Measurements from ENCODE around the gene CCNQ. TPM values are rescaled to one million over a fixed set of nuclear protein-coding genes. Genes with fewer than 3 reads are reported as not detected.
"Not testable (repeated sequence)": the region's sequence is repeated elsewhere in the genome, so short reads cannot be mapped to it uniquely, and the experiment has no call there.

CCNQ gene
- total RNA-seq, 1 experiment from 2014 or later, result 30.4 TPM

DNA sequence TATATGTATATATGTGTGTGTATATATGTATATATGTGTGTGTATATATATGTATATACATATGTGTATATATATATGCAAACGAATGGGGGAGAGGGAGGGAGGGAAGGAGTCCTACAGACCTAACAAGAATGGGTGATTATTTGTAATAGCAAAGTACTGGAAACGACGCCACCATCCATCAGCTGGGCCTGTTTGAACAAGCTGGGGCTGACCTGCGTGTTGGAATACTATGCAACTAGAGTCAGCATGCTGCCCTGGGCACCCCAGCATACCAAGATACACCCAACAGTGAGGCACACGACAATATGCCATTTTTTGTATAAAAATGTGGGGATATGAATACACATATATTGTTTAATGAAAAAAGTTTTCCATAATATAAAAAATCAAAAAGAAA, 21.6 kb upstream of the CCNQ start:
- no peaks in the 10 kb centered on the region for H3K36me3 ChIP-seq (replicated peaks; ENCODE audit: control insufficient read depth, insufficient read depth, low read length)
- no peak overlapping the region for H3K4me3 ChIP-seq (ENCODE audit: insufficient read depth, low read depth, low read length)
- H3K27me3 ChIP-seq (ENCODE audit: control insufficient read depth, insufficient read depth, low read length), result peaks cover 3% of the 10 kb centered on the region; the same call in 1 of the 2 replicates
- no peak for DNase-seq

DNA sequence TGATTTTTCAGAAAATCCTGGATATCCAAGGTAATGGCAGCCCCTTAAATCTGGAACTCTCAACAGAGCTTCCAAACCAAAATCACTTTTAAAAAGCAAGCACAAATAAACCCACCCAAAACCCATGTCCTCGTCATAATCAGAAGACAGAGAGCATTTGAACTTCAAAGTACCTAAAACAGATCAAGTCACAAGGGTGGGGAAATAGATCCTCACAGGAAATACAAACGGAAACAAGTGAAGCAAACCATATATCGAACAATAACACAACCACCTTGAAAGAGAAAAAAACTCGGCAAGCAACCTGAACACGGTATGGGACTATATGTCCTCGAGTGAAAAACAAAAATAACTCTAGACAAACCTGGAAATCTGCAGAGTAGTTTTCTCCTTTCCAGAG, 15.9 kb upstream of the CCNQ start:
- Histone ChIP-seq H3K27me3 (ENCODE audit: control insufficient read depth, insufficient read depth, low read length) (peaks cover 7% of the 10 kb centered on the region), H3K36me3 (replicated peaks; ENCODE audit: control insufficient read depth, insufficient read depth, low read length) (no peaks in the 10 kb centered on the region), H3K4me3 (ENCODE audit: insufficient read depth, low read depth, low read length) (no peak overlapping the region)
- DNase-seq, result no peak

DNA sequence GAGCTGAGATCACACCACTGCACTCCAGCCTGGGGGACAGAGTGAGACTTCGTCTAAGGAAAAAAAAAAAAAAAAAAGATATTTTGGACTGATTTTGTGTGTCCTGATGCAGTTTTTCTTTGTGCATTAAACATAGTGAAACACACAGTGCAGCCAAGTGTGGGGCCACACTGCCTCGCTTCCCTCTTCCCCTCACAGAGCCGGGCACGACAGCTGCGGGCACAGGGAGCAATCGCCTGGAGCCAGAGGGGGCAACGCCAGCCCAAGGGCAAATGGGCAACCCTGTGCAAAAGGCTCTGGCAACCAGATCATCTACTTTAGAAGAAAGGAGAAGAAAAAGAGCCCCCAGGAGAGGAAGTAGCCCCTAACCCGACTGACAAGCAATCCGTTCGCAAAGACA, 13.5 kb upstream of the CCNQ start:
- Histone ChIP-seq H3K4me3 (ENCODE audit: insufficient read depth, low read depth, low read length) (no peak overlapping the region), H3K27me3 (ENCODE audit: control insufficient read depth, insufficient read depth, low read length) (peaks cover 10% of the 10 kb centered on the region), H3K36me3 (replicated peaks; ENCODE audit: control insufficient read depth, insufficient read depth, low read length) (no peaks in the 10 kb centered on the region)
- no peak for DNase-seq

DNA sequence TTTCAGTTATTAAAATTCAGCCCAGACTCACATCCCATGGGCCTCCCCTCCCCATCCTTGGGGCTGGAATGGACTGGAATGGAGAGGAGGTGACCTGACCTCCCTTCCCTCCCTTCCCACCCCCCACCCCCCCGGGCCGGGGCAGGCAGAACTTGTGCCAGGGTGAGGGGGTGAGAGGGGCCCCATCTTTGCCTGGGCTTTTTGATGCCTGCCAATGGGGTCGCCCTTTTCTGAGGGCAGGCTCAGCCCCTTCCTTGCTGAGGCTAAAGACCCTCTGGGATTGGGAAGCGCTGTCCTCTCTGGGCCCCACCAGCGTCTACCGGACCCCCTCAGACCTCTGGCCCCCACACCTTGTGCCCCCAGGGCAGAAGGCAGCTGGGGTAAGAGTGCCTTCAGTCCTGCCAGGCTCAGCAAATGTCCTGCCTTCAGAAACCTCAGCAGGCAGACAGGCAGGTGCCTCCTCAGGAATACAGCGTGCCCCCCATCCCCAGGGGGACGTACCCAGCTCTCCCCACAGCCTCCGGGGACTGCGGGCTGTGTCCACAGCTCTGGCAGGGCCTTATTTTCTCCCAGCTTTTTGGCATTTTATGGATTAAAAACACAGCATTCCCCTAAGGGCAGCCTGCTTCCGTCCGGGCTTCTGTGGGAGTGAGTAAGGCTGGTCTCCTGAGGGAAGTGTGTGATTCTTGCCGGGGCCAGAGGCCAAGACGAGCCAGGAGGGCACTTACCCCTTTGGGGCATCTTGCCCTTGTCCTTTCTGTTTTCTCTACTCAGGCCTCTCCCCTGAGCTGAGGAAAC, 12.6 kb upstream of the CCNQ start:
- peak; percentile 30 for DNase-seq
- Histone ChIP-seq H3K27me3 (ENCODE audit: control insufficient read depth, insufficient read depth, low read length) (peaks cover 8% of the 10 kb centered on the region), H3K4me3 (ENCODE audit: insufficient read depth, low read depth, low read length) (no peak overlapping the region), H3K36me3 (replicated peaks; ENCODE audit: control insufficient read depth, insufficient read depth, low read length) (no peaks in the 10 kb centered on the region)

DNA sequence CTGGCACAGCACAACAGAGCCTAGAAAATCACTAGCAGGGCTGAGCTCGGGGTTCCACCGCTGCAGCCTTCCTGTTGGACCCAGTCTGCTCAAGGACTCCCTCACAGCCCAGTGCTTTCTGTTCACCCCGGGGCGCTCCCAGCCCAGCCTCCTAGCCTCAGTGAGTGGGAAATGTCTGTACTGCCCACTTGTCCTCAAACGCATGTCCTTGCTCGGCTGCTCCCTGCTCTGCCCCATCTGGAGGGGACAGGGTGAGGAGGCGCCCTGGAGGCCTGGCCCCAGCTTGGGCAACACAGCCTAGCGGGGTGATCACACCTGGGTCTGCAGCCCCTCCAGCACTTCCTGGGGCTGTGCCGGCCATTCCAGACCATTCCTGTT, 11.9 kb upstream of the CCNQ start:
- peaks cover 8% of the 10 kb centered on the region for H3K27me3 ChIP-seq (ENCODE audit: control insufficient read depth, insufficient read depth, low read length)
- no peaks in the 10 kb centered on the region for H3K36me3 ChIP-seq (replicated peaks; ENCODE audit: control insufficient read depth, insufficient read depth, low read length)
- no peak overlapping the region for H3K4me3 ChIP-seq (ENCODE audit: insufficient read depth, low read depth, low read length)
- DNase-seq, result peak; percentile 39

DNA sequence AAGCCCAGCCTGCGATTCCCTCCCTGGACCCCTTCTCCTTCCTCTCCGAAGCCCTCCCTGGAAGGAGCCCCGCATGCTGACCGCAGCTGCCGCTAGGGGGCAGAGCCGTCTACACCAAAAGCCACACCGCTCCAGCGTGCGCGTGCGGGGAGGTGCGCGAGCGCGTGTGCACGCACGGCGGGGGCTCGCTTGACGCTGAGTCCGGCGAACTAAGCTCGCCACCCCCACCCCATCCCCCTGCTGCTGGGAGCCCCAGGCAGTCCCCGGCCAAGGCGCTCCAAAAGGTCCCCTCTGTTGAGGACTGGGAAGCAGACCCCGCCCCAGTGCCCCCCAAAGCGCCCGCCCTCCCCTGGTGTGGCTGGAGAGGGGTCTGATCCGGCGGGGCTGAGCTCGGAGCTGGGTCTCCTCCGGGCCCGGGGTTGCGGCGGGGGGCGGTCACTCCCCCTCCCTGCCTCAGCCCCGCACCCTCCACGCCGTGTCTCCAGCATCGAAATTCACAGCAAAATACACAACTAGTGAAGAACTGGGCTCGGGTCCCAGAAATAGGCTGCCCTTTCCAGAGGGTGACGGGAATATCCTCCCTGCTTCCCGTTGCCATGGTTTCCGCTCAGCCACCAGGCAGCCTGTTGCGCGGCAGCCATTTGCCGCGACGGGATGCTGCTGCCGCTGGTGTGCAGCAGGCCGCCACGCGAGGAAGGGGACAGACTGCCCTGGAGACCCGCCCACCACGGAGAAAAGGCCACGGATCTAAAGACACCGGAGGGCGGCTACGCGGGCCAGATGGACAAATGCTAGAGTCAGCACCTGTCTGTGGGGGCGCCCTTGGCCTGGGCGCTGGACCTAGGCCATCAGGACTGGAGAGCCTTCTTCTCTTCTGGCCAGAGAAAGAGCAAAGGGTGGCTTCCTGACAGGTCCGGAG, 11.2 kb upstream of the CCNQ start:
- no peaks in the 10 kb centered on the region for H3K36me3 ChIP-seq (replicated peaks; ENCODE audit: control insufficient read depth, insufficient read depth, low read length)
- DNase-seq, result peak; percentile 87
- H3K4me3 ChIP-seq (ENCODE audit: insufficient read depth, low read depth, low read length), result peak overlapping the region; percentile 21; the same call in 1 of the 2 replicates
- H3K27me3 ChIP-seq (ENCODE audit: control insufficient read depth, insufficient read depth, low read length), result peaks cover 8% of the 10 kb centered on the region

DNA sequence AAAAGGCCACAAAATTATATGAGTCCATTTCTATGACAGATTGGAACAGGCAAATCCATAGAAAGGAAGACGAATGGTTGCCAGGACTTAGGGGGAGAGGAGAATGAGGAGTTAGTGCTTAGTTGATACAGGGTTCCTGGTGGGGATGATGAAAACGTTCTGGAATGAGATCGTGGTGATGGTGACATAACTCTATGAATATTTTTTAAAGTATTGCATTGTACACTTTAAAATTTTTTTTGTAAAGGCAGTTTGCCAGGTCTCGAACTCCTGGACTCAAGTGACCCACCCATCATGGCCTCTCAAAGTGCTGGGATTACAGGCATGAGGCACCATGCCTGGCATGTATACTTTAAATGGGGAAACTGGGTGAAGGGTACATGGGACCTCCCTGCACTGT, 9.9 kb upstream of the CCNQ start:
- Histone ChIP-seq H3K4me3 (ENCODE audit: insufficient read depth, low read depth, low read length) (no peak overlapping the region), H3K36me3 (replicated peaks; ENCODE audit: control insufficient read depth, insufficient read depth, low read length) (no peaks in the 10 kb centered on the region), H3K27me3 (ENCODE audit: control insufficient read depth, insufficient read depth, low read length) (peaks cover 8% of the 10 kb centered on the region)
- DNase-seq, result no peak

DNA sequence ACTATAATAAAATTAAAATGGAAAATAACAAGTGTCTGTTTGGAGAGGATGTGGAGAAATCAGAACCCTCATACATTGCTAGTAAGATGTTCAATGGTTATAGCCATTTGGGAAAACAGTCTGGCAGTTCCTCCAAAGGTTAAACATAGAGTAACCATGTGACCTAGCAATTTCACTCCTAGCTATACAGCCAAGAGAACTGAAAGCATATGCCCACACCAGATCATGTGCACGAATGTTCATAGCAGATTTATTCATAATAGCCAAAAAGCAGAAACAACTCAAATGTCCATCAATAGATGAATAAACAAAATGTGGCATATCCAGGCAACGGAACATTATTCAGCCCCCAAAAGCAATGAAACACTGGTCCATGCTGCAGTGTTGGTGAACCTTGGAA, 9.4 kb upstream of the CCNQ start:
- no peak for DNase-seq
- Histone ChIP-seq H3K27me3 (ENCODE audit: control insufficient read depth, insufficient read depth, low read length) (peaks cover 8% of the 10 kb centered on the region), H3K4me3 (ENCODE audit: insufficient read depth, low read depth, low read length) (no peak overlapping the region), H3K36me3 (replicated peaks; ENCODE audit: control insufficient read depth, insufficient read depth, low read length) (no peaks in the 10 kb centered on the region)

DNA sequence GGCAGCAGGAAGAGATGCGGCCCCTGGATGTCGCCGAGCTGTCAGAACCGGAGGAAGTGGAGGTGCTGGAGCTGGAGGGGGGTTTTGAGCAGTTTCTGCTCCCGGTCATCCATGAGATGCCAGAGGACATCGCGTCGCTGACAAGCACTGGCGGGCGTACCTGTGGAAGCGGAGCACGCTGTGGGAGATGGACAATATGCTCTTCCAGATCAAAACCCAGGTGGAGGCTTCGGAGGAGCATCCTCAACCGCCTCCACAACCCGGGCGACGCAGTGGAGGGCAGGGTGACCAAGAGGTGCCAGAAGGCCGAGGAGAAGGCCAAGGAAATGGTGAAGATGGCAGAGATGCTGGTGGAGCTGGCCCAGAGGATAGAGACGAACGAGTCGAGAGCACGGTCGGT, 7.6 kb upstream of the CCNQ start:
- Histone ChIP-seq H3K4me3 (ENCODE audit: insufficient read depth, low read depth, low read length) (no peak overlapping the region), H3K36me3 (replicated peaks; ENCODE audit: control insufficient read depth, insufficient read depth, low read length) (no peaks in the 10 kb centered on the region), H3K27me3 (ENCODE audit: control insufficient read depth, insufficient read depth, low read length) (peaks cover 8% of the 10 kb centered on the region)
- DNase-seq, result no peak

DNA sequence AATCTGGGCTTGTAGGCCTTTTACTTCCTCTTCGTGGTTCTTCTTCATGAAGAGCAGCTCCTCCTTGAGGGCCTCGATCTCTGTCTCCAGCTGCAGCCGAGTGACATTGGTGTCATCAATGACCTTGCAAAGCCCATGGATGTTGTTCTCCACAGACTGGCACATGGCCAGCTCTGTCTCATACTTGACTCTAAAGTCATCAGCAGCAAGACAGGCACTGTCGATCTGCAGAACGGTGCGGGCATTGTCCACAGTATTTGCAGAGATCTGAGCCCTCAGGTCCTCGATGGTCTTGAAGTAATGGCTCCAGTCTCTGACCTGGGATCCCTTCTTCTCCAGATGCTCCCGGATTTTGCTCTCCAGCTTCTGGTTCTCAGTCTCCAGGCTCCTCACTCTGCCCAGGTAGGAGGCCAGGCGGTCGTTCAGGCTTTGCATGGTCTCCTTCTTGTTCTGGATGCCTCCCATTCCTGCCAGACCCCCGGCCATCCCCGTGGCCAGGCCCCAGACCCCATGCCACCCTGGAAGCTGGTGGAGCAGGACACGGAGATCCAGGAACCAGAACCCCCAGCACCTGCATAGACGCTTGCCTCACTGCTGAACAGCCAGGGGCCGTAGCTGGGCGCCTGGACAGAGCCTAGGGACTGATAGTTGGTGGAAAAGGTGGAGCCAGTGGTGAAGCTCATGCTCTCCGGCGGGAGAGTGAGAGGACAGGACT, 5.9 kb upstream of the CCNQ start:
- not testable (repeated sequence) for H3K27me3 ChIP-seq (ENCODE audit: control insufficient read depth, insufficient read depth, low read length); H3K36me3 ChIP-seq (replicated peaks; ENCODE audit: control insufficient read depth, insufficient read depth, low read length); H3K4me3 ChIP-seq (ENCODE audit: insufficient read depth, low read depth, low read length)
- DNase-seq, result peak; percentile 16

DNA sequence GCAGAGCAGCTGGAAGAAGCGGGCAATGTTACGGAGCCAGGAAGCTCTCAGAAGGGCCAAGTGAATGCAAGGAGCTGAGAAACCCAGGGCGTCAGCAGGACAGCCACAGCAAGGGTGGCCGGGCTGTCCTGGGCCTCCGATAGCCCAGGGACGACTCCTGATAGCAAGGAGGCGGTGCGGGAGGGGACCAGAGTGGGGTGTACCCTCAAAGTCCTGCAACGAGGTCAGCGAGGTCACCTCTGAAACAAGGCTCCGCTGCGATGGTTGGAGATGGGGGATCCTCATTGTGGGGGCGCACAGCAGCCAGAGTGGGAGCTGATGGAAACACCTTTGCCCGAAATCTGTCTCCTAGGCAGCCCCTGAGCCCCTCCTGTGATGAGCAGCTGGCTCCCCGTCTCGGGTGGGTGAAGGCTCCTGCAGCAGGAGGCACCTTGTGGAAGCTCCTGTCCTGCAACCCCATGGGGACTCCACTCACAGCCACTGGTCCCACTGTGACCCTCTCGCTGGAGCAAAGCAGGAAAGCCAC, 4.3 kb upstream of the CCNQ start:
- no peaks in the 10 kb centered on the region for H3K36me3 ChIP-seq (replicated peaks; ENCODE audit: control insufficient read depth, insufficient read depth, low read length)
- H3K4me3 ChIP-seq (ENCODE audit: insufficient read depth, low read depth, low read length), result no peak overlapping the region
- peak; percentile 34 for DNase-seq
- no peaks in the 10 kb centered on the region for H3K27me3 ChIP-seq (ENCODE audit: control insufficient read depth, insufficient read depth, low read length)

DNA sequence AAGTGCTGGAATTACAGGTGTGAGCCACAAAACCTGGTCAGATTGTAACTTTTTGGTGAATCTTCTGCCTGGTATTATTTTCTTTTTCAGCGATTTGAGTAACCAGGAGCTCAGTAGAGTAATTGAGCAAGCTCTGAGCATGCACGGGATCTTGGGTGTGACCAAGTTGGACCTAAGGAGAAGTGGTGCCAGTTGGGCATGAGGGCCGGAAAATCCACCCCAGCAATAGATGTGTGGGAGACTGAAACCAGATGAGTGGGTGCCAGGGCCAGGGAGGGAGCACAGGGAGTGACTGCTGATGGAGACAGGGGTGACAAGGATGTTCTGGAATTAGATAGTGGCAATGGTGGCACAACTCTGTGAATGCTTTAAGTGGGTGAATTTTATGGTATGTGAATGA, 3.7 kb upstream of the CCNQ start:
- no peak for DNase-seq
- no peaks in the 10 kb centered on the region for H3K27me3 ChIP-seq (ENCODE audit: control insufficient read depth, insufficient read depth, low read length)
- no peaks in the 10 kb centered on the region for H3K36me3 ChIP-seq (replicated peaks; ENCODE audit: control insufficient read depth, insufficient read depth, low read length)
- H3K4me3 ChIP-seq (ENCODE audit: insufficient read depth, low read depth, low read length), result no peak overlapping the region

DNA sequence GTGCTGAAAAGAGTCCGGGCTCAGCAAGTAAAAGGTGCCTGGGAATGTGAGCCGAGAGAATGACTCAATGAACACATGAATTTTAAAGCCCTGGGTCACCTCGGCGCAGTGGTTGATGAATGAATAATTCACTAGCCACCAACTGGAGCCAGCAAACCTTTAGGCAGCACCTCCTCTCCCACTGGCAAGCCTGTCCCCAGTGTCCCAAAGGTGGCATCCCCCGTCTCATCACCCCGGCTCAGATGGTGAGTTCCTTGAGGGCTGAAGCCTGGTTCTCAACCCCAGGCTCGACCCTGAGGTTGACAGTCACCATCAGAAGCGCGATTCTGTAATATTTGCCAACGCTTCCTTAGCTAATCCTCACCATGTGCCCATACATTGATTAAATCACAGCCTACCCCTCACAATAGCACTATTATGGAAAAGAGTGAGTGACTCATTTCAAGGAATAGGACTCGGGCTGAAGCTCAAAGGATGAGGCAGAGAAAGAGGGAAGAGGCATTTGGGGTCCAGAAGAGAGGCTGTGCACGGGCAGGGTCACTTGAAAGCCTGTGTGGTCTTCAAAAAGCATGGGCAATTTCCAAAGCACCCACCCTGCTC, 2.7 kb upstream of the CCNQ start:
- Histone ChIP-seq H3K27me3 (ENCODE audit: control insufficient read depth, insufficient read depth, low read length) (no peaks in the 10 kb centered on the region), H3K4me3 (ENCODE audit: insufficient read depth, low read depth, low read length) (no peak overlapping the region), H3K36me3 (replicated peaks; ENCODE audit: control insufficient read depth, insufficient read depth, low read length) (no peaks in the 10 kb centered on the region)
- DNase-seq, result no peak

DNA sequence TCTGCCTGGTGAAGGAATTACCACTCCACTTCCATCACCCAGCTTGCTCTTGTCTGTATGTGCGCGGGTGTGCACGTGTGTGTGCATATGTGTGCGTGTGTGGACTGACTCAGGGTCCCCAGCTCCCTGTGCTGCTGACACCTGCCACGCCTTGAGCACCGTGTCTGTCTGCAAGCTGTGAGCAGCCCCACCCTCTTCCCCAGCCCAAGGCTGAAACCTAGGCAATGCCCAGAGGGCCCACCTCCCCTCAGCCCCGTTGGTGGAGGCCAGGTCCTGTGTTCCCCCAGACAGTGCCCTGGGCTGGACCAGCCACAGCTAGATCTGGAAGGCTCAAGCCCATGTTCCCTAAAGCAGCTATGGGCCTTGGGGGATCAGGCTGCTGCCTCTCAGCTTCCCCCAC, 2.0 kb upstream of the CCNQ start:
- Histone ChIP-seq H3K36me3 (replicated peaks; ENCODE audit: control insufficient read depth, insufficient read depth, low read length) (no peaks in the 10 kb centered on the region), H3K4me3 (ENCODE audit: insufficient read depth, low read depth, low read length) (no peak overlapping the region), H3K27me3 (ENCODE audit: control insufficient read depth, insufficient read depth, low read length) (no peaks in the 10 kb centered on the region)
- no peak for DNase-seq
